Adrenal gland (tissue), 12 donors: ENCODE results near the gene PTH1R. TPM values are rescaled to one million over a fixed set of nuclear protein-coding genes. Genes with fewer than 3 reads are reported as not detected.

Experiments
- DNase-seq, 7 donors: peaks; one replicate each; pipeline ENCODE4 v3.0.0-alpha.2; 2019 to 2020
- H3K27ac ChIP-seq, 5 donors: fragments of 200-600 bp; sonication (generic) in 4 of 5; 1 replicate in 3 of 5; 2 replicates in 2 of 5; pipeline versions ENCODE4 v1.5.1 to v1.8.0; 2016 to 2020; ENCODE audit warnings: mild to moderate bottlenecking in 1 of 5
- H3K27me3 ChIP-seq: fragments of 200-600 bp; 2 replicates; pipeline ENCODE4 v1.8.0; 2021
- H3K36me3 ChIP-seq, 2 donors: fragments of 200-600 bp; replicated peaks in 1 of 2; 1 replicate in 1 of 2; 2 replicates in 1 of 2; pipeline versions ENCODE4 v1.5.1 to v1.8.0; 2018 to 2022
- H3K4me1 ChIP-seq, 2 donors: fragments of 200-600 bp; replicated peaks in 1 of 2; 1 replicate in 1 of 2; 2 replicates in 1 of 2; pipeline versions ENCODE4 v1.5.1 to v1.8.0; 2018 to 2021
- H3K4me3 ChIP-seq, 4 donors: fragments of 200-600 bp; sonication (generic) in 3 of 4; one replicate each; pipeline ENCODE4 v1.5.1; 2016 to 2018
- H3K9me3 ChIP-seq, 3 donors: fragments of 200-600 bp; sonication (generic) in 1 of 3; replicated peaks in 1 of 3; 1 replicate in 2 of 3; 2 replicates in 1 of 3; pipeline versions ENCODE4 v1.5.1 to v1.8.0; 2016 to 2021
- CTCF ChIP-seq, 6 experiments: fragments of 450-650 bp in 4 of 6; fragments of 200-600 bp in 2 of 6; sonication (generic) in 1 of 6; IDR thresholded peaks; 1 replicate in 5 of 6; 2 replicates in 1 of 6; pipeline versions ENCODE4 v1.5.1 to v1.8.0; 2016 to 2021; ENCODE audit warnings: antibody characterized with exemption in 6 of 6, mild to moderate bottlenecking in 2 of 6, moderate library complexity in 1 of 6
- POLR2A ChIP-seq, 2 donors: fragments of 450-650 bp; IDR thresholded peaks; one replicate each; pipeline ENCODE4 v1.6.1; 2017; ENCODE audit warnings: antibody characterized with exemption in 2 of 2, mild to moderate bottlenecking in 2 of 2, moderate library complexity in 1 of 2
- WGBS, 4 donors: extraction: QIAGEN DNeasy Blood & Tissue Kit in 2 of 4; methylation state at CpG; one replicate each; pipeline versions ENCODE4 v1.1.5 to v1.1.7; 2013 to 2017; 5-methylcytosine and 5-hydroxymethylcytosine counted together
- intact Hi-C, 2 donors: fragments of 100-400 bp; cut with DNase I; formaldehyde crosslinking; loops; one replicate each; pipeline versions ENCODE4 v1.14.1 to v1.15.0; 2022 to 2023
- polyA plus RNA-seq, 3 donors: library from polyadenylated mRNA; stranded (reverse); fragments of 200-250 nt in 2 of 3; fragments of 350-450 nt in 1 of 3; fragmentation: Illumina TruSeq in 1 of 3; extraction: RNeasy Lipid Tissue Mini Kit (QIAGEN cat#74804) in 1 of 3; gene quantifications; one replicate each; pipeline ENCODE4 v1.2.3, GENCODE V29; 2013 to 2014
- total RNA-seq, 9 donors: library from RNA; depleted of rRNA in 4 of 9; stranded (reverse); fragments of >200 nt in 4 of 9; fragments of 120-200 nt in 1 of 9; fragmentation: NEBNext Ultra II Directional in 1 of 9; extraction: Animal tissue kit (Norgen Biotek cat#: 25700) in 1 of 9; gene quantifications; one replicate each; pipeline versions ENCODE4 v1.1.0 to v1.2.4, GENCODE V29; 2013 to 2023
- donor health status: healthy with polysubstance abuse.
- donor health status: Bipolar disorder and iron deficiency.
- donor health status: DM: yes; HTN: yes; CAD: no.
- donor health status: DM: no; HTN: no; CAD: no.
- donor health status: DM: no; HTN: no; CAD: no.
- donor health status: DM: yes; HTN: yes; CAD: no.

PTH1R gene
- total and polyA plus RNA-seq, 12 donors: 10.0 to 1,399 (median 47.5) TPM

- peak; percentile 60 to 87 (median 77) for DNase-seq
- Histone ChIP-seq H3K27me3 (peaks cover 11% of the 10 kb centered on the region), H3K27ac (no peak overlapping the region), H3K9me3 (no peaks in the 10 kb centered on the region), H3K4me1 (peaks cover 9 to 24% of the 10 kb centered on the region in 2 donors), H3K36me3 (no peaks in the 10 kb centered on the region), H3K4me3 (no peak overlapping the region)
- intact Hi-C loops: loop anchor here (2.0 to 5.0 kb wide), 2 partner anchors 190 to 193 kb away; partner anchors contain the start of gene TMIE (in 1 of the 2)
- WGBS, 4 donors: 16 to 23% (median 17%) methylated on average over 5 of the region's 5 CpGs
- peak; percentile 81 to 94 (median 86) for TF ChIP-seq CTCF (IDR thresholded peaks at IDR 0.05)
- TF ChIP-seq POLR2A (IDR thresholded peaks at IDR 0.05): no peak
These were observed 17.7 kb downstream of the PTH1R start for GRCh38 chr3:46895204-46895660.

- 50 to 83% (median 65%) methylated on average over 4 of the region's 4 CpGs for WGBS, 4 donors
- H3K27me3 ChIP-seq: peaks cover 11% of the 10 kb centered on the region
- peaks cover 9 to 24% of the 10 kb centered on the region in 2 donors for H3K4me1 ChIP-seq
- peak in 1 of 7 donors; percentile 6 for DNase-seq
- H3K9me3 ChIP-seq: no peaks in the 10 kb centered on the region
- no peaks in the 10 kb centered on the region for H3K36me3 ChIP-seq
- intact Hi-C loops: loop anchor here (2.0 to 5.0 kb wide), 2 partner anchors 191 to 193 kb away; partner anchors contain the start of gene TMIE (in 1 of the 2)
- TF ChIP-seq CTCF (IDR thresholded peaks at IDR 0.05) (no peak), POLR2A (IDR thresholded peaks at IDR 0.05) (no peak)
- H3K27ac ChIP-seq: no peak overlapping the region
- no peak overlapping the region for H3K4me3 ChIP-seq
These were observed 18.2 kb downstream of the PTH1R start for GRCh38 chr3:46895761-46896160.

- Histone ChIP-seq H3K4me1 (peaks cover 9 to 23% of the 10 kb centered on the region in 2 donors), H3K36me3 (no peaks in the 10 kb centered on the region), H3K27ac (no peak overlapping the region), H3K27me3 (peaks cover 11% of the 10 kb centered on the region), H3K9me3 (no peaks in the 10 kb centered on the region), H3K4me3 (no peak overlapping the region)
- intact Hi-C loops: loop anchor here in 1 of 2 donors (5.0 kb wide), 1 partner anchor 194 kb away; the partner anchor contains the start of gene TMIE
- no peak for DNase-seq
- no peak for TF ChIP-seq CTCF (IDR thresholded peaks at IDR 0.05)
- no peak for TF ChIP-seq POLR2A (IDR thresholded peaks at IDR 0.05)
- 72 to 79% (median 77%) methylated on average over 4 to 5 of the region's 5 CpGs for WGBS, 4 donors
These were observed 18.9 kb downstream of the PTH1R start for GRCh38 chr3:46896386-46896785.

GRCh38 chr3:46897031-46897430 is 19.5 kb downstream of the PTH1R start:
- no peaks in the 10 kb centered on the region for H3K9me3 ChIP-seq
- intact Hi-C loops: loop anchor here in 1 of 2 donors (5.0 kb wide), 1 partner anchor 195 kb away; the partner anchor contains the start of gene TMIE
- H3K36me3 ChIP-seq: no peaks in the 10 kb centered on the region
- peaks cover 11% of the 10 kb centered on the region for H3K27me3 ChIP-seq
- no peak overlapping the region for H3K27ac ChIP-seq
- DNase-seq: no peak
- TF ChIP-seq CTCF (IDR thresholded peaks at IDR 0.05) (no peak), POLR2A (IDR thresholded peaks at IDR 0.05) (no peak)
- H3K4me1 ChIP-seq: peaks cover 8 to 17% of the 10 kb centered on the region in 2 donors
- H3K4me3 ChIP-seq: no peak overlapping the region
- 89 to 100% (median 92%) methylated on average over 1 to 2 of the region's 2 CpGs for WGBS, 4 donors
